GM19463 (cell line): ENCODE data around the gene FBXO9.

Source experiments
- ATAC-seq: cut with Tn5 transposase; IDR thresholded peaks from one replicate; pipeline ENCODE4 v1.9.1; 2021; ENCODE audit warnings: mild to moderate bottlenecking, moderate library complexity; ENCODE audit not compliant: unreplicated experiment

Gene FBXO9

GRCh38 chr6:53086302-53086701 lies 21.1 kb downstream of the FBXO9 start:
- ATAC-seq: no peak

DNA sequence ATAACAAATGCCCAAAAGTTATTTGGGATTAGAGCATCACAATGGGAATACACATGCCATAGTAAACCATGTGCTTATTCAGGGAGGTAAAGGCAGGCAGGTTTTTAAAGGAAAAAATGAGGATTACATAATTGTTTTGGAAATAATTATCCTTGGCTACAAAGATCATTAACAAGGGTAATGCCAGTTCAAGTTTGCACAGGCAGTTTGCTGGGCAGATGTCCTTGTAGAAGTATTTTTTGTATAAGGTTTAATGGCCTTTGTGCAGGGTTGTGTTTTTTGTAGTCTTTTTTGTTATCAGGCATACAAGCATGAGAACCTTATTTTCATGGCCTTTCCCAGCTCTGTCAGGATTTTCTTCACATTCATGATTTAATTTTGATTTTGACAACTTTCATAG lies 24.7 kb downstream of the FBXO9 start:
- ATAC-seq: no peak

DNA sequence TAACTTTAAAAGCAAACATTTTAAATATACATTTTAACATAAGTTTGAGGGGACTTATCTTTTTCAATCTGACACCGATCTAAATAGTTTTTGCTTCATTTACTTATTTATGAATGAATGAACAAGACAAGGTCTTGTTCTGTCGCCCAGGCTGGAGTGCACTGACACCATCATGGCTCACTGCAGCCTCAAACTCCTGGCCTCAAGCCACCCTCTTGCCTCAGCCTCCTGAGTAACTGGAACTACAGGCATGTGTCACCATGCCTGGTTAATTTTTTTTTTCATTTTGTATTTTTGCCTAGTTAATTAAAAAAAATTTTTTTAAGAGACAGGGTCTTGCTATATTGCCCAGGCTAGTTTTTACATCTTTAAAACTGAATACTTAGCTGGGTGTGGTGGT lies 25.4 kb downstream of the FBXO9 start:
- no peak for ATAC-seq

- ATAC-seq: no peak
These were observed 30.1 kb downstream of the FBXO9 start for GRCh38 chr6:53095270-53095669.

DNA sequence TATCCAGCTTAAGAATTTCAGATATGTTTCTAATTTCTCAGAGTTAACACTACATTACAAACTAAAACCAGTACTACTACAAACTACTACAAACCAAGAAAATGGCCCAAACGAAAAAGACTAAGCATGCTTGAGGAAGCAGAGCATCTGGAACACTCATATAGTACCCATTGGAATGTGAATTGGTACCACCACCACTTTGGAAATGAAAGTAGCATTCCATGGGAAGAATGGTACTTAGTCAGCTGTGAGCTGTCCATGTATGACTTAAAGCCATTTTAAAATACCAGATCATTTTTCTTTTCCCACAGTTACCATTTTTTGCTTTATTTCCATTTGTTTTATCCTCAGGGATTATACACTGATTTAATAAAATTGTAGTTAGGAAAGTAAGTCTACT lies 30.5 kb downstream of the FBXO9 start:
- no peak for ATAC-seq

DNA sequence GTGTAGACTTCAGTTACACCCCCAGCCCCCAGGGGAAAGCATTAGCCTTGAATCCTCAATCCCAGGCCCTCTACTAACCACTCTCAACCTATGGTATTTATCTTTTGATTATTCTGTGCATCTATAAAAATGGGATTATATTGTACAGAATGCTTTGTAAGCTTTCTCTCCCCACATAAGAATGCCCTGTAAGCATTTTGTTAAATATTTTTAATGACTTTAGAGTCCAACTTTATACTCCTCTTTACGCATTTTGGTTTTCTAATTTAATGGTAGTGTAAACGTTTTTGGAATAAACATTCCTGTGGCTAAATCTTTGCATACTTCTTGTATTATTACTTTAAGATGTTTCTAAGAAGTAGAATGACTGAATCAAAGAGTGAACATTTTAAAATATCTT lies 35.4 kb downstream of the FBXO9 start:
- ATAC-seq: no peak

DNA sequence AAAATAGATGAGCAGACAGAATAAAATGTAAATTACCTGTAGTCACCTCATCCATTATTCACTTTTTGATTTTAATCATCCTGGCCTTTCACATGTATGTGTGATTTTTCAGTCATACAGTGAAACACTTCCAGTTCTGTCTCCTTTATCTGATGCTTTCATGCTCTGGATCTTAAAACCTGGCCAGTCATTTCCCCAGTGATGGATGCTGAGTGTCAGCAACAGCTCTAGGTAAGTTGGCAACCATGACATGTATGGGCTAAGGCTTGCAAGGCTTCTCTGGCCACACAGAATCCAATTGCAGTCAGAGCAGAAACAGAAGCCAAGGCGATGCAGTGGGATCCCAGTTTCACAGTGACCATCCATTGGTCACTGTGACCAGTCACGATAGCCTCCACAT lies 35.8 kb downstream of the FBXO9 start:
- ATAC-seq: no peak

DNA sequence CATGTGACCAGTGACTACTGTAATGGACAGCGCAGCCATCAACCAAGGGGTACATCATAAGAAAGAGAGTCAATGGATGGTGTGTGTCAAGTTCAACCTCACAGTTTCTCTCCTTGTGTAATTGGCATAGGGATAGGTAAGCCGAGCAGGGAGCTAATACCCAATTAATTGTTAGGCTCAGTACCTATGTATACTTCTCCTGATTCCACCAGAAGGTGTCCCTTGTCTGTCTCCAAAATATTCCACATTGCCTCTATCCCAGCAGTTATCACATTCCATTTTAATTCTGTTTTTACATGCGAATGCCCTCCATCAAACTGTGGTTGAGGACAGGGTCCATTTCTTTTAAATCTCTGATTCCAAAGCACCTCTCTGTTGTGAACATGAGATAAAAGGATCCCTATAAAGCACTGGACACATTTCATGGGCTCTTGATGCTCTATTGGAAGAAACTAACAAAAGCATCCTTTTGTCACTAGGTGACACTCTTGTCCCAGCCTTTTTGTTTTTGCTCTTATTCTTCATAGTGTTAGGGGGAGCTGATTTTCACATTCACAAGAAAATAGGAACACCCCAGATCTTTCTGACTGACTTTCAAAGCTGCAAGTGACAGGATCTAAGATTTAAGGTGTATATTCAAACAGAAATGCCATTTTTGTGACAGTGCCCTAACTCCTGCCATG lies 38.9 kb downstream of the FBXO9 start:
- ATAC-seq: no peak

DNA sequence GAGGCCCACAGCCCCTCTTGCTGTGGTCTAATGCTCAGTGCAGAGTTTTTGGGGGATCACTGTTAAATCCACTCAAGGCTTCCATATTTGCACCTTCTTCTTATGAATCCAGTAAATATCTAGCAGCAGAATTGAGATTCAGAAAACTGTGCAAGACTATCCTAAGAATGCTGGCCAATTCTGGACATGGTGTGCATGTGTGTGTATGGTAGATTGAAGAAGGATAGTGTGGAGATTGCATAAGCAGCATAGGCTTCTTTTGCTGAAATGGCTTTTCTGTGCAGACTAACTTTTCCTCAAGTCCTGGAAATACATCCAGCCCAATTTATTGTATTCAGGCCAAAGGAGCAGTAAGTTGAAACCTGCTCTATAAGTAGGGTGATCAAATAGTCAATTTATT lies 39.7 kb downstream of the FBXO9 start:
- no peak for ATAC-seq

DNA sequence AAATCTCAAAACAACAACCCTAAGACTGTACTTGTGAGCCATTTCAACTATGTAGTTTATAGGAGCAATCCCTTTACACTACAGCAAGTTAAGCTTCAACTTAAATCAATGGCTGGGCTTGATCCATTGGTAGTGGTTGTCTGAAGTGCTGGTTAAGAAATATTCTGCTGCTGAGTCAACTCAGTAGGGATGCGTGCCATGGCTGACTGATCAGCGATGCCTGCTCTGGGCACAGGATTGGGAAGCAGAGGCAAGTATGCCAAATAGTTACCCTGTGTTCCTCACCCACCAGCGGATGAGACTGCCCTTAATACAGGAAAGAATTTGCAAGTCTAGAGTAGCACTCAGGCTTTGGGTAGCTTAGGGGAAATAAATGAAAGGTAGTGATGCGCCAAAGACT lies 41.9 kb downstream of the FBXO9 start:
- no peak for ATAC-seq

- ATAC-seq: peak; percentile 90
These were observed 44.4 kb downstream of the FBXO9 start for GRCh38 chr6:53109612-53110011.

DNA sequence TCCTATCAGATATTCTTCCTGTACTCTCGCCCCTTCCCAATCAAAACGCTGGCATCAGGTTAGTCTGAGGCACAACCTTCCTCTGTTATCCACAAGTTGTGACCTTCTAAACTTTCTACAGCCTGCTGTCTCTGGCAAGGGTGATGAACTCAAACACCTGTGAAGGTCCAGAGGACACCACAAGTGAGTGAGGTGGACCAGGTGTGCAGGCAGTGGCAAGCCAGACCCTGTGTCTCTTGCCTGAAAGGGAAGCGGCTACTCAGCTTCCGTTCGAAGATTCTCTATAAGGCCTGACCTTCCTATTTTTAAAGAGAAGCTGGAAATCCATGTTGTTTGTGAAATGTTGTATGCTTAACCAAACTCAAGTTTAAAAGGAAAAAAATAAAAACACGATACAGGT lies 46.7 kb downstream of the FBXO9 start:
- no peak for ATAC-seq

DNA sequence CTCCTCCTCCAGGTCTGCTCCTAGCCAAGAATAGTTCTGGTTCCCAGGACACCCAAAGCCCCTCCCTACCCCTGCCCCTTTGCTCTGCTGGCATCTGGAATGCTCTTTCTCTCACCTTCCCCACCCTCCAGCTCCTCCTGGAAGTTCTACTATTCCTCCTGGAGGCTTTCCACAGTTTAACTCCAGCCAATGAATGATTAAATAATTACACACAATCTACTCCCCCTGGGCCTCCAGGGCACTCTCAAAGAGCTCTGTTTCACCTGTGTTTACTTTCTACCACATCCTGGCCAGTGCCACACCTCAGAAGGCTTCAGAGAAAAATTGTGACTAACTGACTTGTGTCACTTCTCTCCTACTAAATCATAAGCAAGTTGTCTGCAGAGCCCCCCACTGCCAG lies 47.2 kb downstream of the FBXO9 start:
- ATAC-seq: no peak

- ATAC-seq: no peak
These were observed 47.7 kb downstream of the FBXO9 start for GRCh38 chr6:53112871-53113270.

- no peak for ATAC-seq
These were observed 48.5 kb downstream of the FBXO9 start for GRCh38 chr6:53113742-53114141.

- ATAC-seq: no peak
These were observed 49.9 kb downstream of the FBXO9 start for GRCh38 chr6:53115113-53115512.

DNA sequence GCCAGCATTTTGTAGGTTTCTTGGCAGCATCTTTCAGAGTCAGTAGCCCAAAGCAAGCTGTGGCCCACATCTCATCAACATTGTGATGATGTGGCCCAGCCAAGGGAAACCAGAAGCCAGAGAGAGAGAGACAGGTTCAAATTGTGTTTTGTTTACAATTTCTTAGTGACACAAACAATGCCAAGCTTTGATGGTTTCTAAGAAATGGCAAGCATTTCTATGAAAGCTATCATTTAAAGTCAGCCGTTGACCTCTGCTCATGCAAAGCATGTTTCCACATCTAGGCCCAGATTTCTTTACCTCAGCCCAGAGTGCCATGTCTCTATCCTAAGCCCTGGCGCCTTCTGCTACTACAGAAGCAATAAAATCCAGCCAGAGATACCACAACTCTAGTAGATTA lies 50.5 kb downstream of the FBXO9 start:
- ATAC-seq: no peak

- no peak for ATAC-seq
These were observed 54.1 kb downstream of the FBXO9 start for GRCh38 chr6:53119349-53119748.

GRCh38 chr6:53119772-53120409 lies 54.7 kb downstream of the FBXO9 start:
- no peak for ATAC-seq

- no peak for ATAC-seq
These were observed 59.1 kb downstream of the FBXO9 start for GRCh38 chr6:53124131-53124800.

- ATAC-seq: no peak
These were observed 60.1 kb downstream of the FBXO9 start for GRCh38 chr6:53125276-53125675.

- ATAC-seq: no peak
These were observed 63.6 kb downstream of the FBXO9 start for GRCh38 chr6:53128842-53129241.
